NCI-H2081 treated with DMSO at 0.1 percent for 48 hours (cell line): ENCODE results near the gene TRAF5.
"Not testable (repeated sequence)": the region's sequence is repeated elsewhere in the genome, so short reads cannot be mapped to it uniquely, and the experiment has no call there.

Experiments used
- DNase-seq: peaks from one replicate; lab custom pipeline; 2025; lab: John Stamatoyannopoulos, UW

Gene TRAF5

DNA sequence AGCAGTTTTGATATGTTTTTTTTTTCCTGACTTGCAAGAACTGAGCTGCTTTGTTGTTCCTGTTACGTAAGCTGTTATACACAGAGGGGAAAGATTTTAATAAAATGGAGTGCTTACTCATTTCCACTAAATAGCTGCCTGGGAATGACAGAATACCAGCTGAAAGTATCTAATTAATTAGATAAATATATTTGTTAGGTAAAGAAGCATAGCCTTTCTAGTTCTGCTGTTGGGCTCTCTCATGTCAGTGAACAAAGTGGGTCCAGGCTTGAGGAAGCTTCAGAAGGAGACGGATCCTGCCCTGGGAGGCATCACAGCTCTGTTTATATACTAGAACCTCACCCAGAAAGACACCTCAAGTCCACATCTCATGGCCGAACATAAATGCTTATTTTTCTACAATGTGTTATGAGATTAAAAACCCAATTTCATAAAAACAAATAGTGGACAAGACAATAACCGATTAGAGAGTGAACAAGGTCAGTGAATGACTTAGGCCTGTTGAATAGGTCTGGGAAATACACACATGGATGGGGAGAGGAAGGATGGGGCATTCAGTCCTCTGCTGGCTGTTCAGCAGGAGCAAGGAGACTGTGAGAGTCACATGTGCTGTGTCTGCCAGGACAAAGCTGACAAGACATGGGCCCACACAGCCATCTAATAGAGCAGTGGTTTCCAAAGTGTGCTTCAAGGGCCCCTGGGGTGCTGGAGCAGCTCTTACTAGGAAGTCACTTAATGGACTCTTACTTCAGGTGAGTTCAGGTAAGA, 20.6 kb downstream of the TRAF5 start:
- DNase-seq = no peak

DNA sequence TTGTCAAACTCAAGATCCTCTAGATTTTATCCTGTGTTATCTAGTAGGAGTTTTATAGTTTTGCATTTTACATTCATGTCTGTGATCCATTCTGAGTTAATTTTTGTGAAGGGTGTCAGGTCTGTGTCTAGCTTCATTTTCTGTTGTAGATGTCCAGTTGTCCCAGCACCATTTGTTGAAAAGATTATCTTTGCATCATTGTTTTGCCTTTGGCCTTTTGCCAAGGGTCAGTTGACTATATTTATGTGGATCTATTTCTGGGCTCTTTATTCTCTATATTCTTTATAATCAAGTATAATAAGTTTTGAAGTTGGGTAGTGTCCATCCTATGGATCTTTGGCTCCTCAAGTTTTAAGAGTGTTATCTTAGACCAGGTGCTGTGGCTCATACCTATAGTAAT, 21.9 kb downstream of the TRAF5 start:
- DNase-seq = no peak

DNA sequence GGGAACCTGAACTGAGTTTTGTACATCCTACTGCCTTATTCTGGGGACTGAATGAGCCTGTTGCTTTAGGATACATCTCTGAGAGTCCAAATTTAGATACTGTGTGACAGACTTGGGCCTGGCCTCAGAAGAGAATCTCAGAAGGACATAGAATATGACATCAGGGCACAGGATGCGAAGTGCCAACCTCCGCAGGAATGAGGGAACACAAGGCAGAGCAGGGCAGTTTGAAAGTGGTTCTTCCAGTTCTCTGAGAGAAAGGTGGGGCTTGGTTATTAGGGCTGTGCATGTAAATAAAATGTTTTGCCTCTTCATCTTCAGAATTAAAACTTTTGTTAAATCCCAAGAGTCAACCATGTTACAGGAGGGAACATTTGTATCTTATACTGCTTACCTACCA, 23.1 kb downstream of the TRAF5 start:
- DNase-seq = no peak

DNA sequence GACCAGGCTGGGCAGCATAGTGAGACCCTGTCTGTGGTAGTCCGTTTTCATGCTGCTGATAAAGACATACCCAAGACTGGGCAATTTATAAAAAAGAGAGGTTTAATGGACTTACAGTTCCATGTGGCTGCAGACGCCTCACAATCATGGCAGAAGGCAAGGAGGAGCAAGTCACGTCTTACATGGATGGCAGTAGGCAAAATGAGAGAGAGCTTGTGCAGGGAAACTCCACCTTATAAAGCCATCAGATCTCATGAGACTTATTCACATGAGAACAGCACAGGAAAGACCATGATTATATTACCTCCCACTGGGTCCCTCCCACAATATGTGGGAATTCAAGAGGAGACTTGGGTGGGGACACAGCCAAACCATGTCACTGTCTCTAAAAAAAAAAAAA, 25.4 kb downstream of the TRAF5 start:
- not testable (repeated sequence) for DNase-seq

DNA sequence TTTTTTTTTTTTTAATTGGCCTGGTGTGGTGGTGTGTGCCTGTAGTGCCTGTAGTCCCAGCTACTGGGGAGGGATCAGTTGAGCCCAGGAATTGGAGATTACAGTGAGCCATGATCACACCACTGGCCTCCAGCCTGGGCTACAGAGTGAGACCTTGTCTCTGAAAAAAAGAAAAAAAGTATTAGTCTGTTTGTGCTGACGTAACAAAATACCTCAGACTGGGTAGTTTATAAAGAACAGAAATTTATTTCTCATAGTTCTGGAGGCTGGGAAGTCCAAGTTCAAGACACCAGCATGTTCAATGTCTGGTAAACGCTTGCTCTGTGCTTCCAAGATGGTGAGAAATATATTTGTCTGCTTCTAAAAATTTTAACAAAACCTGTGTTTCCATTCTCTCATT, 25.8 kb downstream of the TRAF5 start:
- DNase-seq = no peak

DNA sequence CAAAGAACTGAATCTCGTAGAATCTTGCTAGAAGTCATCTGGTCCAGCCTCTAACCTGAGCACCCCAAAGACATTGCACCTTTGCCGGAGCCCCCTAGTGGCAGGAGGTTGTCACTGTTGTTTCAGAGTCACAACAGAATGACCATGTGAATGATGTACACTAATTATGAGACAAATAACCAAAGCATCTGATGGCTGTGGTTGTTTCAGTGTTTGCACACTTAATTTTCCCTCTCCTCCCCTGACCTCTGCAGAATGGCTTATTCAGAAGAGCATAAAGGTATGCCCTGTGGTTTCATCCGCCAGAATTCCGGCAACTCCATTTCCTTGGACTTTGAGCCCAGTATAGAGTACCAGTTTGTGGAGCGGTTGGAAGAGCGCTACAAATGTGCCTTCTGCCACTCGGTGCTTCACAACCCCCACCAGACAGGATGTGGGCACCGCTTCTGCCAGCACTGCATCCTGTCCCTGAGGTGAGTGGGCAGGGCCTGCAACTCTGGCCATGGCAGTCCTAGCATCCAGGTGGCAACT, 26.4 kb downstream of the TRAF5 start:
- DNase-seq = no peak

DNA sequence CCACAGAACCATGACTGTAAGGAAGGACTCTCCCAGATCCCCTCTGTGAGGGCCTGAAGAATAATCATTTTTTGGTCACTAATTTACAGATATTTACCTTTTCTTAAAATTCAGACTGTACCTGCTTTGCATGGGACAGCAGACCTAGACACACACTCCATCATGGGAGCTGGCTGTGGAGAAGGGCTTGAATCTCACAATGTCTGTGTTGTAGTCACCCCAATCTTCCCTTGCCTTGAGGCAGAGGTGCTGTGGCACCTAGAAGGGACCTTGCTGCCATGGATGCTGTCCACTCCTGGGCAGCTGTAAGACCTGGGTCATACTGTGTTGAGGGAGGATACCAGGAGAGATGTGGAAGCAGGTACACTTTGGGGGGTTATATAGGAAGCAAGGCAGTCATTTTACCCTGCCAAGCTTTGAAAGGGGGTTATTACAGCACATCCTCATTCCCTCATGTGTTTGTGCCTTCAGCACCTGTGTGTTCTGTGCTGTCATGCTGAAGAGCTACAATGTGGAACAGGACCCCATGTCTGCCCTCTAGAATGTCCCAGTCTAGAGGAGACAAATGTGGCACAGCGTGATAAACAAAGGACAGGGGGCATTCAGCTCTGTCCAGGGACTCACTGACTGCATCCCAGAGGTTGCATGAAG, 27.1 kb downstream of the TRAF5 start:
- DNase-seq = no peak

DNA sequence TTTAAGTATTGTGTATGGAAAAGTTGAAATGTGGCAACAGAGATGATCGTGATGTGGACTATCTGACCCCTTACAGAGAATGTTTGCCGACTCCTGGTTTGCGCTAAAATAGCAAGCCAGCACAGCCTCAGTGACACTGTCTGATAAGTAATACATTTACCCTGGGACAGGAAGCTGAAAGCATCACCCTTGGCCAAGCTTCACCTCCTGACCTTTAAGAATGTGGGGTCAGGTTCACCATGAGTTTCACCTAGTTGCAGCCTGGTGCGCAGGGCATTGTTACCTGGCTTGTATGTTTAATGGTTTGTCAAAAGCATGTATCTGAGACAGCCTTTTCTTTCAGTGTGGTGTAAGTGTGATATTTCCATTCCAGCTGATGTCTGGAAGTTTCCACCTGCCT, 29.2 kb downstream of the TRAF5 start:
- no peak for DNase-seq

DNA sequence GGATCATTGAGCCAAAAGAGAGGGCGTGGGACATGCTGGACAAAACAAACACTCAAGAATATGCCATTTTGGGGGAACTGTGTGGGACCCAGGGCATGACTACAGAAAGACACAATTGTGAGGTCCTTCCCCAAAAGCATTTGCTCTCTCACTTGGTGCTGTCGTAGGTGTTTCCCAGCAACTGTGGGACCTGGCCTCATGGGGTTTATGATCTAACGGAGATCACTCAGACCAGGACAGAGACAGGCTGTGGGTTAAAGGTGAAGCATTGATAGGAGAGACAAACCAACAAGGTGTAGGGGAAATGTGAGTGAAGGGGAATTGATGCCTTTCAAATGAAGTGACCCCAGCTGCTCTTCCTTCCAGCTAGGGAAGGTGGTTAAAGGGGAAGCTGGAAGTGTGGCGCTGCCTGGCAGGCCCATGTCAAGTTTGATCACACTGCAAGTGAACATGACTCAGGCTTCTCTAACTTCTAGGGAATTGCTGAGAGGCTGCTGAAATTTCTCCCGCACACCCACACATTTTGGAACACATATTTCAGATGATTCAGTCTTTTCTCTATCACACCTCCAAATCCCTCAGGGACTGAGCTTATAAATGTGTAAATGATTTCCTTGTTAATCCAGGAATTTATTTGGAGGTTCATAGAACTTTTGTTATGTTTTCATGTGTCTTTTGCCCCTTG, 30.2 kb downstream of the TRAF5 start:
- DNase-seq = no peak

DNA sequence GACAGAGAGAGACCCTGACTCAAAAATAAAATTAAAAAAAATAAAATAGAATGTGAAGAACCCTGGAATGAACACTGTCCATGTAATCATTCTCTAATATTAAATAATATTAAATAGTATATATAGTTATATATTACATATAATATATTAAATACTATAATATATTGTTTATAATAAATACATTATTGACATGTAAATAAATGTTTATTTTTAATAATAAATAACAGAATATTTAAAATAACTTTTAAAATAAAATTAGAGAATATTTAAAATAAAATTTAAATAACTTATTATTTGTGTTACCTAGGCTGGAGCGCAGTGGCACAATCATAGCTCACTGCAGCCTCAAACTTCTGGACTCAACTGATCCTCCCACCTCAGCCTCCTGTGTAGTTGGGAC, 32.1 kb downstream of the TRAF5 start:
- DNase-seq = no peak

DNA sequence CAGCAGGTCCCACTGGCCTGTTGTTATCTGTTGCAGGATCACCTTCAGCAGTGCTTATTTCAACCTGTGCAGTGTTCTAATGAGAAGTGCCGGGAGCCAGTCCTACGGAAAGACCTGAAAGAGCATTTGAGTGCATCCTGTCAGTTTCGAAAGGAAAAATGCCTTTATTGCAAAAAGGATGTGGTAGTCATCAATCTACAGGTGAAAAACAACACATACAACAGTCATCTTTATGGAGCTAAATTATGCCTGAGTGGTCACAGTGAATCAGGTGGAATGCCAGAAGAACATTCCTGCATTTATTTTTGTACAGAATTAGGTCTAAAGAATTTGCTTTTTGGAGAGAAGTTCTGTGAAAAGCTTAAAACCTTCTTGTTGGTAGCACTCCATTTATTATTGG, 33.2 kb downstream of the TRAF5 start:
- no peak for DNase-seq

DNA sequence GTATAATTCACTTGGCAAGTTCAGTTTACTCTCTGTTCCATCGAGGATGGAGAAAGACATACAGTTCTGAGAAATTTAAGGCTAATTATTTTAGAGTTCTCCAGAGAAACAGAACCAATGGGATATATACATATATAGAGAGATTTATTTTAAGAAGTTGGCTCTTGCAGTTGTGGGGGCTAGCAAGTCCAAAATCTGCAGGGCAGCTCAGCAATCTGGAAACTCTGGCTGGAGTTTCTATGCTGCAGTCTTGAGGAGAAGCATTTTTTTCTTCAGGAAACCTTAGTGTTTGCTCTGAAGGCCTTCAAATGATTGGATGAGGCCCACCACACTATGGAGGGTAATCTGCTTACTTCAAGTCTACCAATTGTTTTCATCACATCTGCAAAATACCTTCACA, 34.6 kb downstream of the TRAF5 start:
- no peak for DNase-seq

DNA sequence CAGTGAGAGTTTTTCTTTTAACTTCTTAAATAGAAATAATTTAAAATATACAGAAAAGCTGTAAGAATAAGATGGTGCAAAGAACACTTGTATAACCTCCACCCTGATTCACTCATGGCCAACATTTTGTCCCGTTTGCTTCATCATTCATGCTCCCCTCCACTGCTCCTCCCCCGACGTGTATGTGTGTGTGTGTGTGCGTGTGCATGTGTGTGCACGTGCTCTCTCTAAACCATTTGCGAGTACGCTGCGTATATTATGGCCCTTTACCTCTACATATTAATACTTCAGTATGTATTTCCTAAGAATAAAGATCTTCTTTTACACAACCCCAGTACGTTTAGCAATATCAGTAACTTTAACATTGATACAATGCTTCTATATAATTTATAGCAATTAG, 43.0 kb downstream of the TRAF5 start:
- DNase-seq = no peak

DNA sequence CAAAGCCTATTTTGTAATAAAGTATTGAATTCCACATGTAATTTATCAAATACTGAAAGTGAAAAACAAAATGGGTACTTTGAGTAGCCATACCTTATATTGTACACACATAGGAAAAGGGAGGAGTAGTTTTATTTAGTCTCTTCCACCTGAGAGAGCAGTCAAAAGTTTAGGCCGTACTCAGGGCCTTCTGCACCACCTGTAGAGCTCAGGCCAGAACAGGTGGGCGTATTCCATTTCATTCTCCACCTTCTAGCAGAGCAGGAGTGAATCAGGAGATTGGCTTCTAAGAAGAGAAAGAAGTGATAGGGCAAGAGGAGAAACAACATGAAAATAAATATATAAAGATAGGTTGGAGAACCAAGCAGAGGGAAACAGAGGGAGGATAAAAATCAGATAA, 44.0 kb downstream of the TRAF5 start:
- DNase-seq = no peak

DNA sequence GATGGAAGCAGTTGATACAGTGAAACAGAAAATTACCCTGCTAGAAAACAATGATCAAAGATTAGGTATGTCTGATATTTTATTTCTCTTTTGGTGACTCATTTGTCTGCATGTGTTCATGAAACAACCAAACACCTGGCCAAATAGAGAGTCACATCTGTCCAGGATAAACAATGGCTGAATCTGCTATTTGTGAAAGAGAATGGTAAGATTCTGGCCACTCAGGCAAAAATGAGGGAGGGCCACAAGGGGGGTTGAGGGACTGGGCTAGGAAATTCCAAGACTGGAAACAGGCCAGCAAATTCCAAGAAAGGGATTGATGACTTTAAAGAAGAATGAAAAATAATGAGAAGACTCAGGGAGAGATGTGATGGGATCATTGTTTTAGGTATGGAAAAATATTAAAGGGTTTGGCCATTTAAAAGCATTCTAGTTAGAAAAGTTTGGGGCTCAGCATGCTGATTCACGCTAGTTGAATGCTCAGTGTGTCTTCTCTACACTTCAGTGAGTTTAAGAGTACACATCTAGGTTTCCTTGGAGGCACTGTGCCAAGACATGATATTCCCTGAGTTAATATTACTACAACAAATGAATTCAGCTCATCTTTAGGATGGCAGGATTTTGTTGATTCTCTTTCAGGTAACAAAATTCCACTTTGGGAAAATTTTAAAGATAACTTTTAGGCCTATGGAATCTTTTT, 44.9 kb downstream of the TRAF5 start:
- no peak for DNase-seq

DNA sequence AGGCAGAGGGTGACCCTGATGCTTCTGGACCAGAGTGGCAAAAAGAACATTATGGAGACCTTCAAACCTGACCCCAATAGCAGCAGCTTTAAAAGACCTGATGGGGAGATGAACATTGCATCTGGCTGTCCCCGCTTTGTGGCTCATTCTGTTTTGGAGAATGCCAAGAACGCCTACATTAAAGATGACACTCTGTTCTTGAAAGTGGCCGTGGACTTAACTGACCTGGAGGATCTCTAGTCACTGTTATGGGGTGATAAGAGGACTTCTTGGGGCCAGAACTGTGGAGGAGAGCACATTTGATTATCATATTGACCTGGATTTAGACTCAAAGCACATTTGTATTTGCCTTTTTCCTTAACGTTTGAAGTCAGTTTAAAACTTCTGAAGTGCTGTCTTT, 45.8 kb downstream of the TRAF5 start:
- DNase-seq = no peak

DNA sequence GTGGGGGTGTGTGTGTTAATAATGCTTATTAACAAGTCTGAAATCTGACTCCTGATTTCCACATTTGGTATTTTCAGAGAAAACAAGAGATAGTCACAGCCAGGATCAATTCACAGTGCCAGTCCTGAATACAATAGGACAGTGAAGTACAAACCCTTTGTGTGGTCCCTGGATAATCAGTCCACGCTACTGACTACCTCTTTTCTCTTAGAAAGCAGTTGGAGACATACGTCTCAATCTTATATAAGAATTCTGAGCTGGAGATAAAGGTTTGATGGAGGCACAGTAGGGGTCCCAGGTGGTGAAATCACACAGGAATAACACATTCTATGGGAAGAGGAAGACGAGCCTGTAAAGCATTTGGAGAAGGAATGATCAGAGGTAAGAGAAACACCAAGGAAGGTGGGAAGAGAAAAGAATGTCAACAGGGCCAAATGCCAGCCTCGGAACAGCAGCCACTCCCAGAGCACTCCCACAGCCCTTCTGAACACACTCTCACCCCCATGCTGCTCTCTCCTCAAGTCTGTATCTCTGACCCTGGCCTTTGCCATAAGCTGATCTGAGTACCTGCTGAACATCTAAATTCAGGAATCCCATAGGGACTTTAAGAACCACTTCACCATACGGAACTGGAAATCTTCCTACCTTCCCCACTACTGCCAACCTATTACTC, 48.6 kb downstream of the TRAF5 start:
- DNase-seq = no peak

DNA sequence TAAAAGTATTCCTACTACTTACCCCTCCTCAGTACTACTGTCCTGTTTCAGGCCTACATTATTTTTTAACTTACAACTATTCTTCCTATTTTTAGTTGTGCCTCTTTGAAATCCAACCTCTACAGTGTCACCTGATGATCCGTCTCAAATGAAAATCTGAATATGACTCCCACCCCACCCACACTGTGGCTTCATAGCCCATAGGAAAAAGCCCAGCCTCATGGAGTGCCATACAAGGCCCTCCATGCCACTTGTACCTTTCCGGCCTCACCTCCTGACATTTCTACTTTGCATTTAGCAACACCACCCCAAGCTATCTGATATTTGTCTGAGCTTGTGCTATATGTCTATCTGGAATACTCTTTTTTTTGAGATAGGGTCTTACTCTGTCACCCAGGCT, 49.3 kb downstream of the TRAF5 start:
- no peak for DNase-seq

DNA sequence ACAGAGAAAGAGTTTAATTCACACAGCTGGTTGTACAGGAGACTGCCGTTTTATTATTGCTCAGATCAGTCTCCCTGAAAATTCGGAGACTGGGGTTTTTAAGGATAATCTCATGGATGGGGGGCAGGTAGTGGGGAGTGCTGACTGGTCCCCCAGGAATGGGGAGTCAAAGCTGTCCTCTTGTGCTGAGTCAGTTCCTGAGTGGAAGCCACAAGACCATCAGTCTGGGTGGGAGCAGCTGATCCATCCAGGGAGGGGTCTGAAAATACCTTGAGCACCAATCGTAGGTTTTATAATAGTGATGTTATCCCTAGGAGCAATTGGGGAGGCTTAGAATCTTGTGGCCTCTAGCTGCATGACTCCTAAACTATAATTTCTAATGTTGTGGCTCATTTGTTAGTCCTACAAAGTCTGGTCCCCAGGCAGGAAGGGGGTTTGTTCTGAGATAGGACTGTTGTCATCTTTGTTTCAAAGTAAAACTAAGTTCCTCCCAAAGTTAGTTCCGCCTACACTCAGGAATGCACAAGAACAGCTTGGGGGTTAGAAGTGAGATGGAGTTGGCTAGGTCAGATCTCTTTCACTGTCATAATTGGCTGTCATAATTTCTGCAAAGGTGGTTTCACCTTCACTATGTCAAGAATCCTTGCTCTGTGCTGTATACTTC, 50.3 kb downstream of the TRAF5 start:
- no peak for DNase-seq

DNA sequence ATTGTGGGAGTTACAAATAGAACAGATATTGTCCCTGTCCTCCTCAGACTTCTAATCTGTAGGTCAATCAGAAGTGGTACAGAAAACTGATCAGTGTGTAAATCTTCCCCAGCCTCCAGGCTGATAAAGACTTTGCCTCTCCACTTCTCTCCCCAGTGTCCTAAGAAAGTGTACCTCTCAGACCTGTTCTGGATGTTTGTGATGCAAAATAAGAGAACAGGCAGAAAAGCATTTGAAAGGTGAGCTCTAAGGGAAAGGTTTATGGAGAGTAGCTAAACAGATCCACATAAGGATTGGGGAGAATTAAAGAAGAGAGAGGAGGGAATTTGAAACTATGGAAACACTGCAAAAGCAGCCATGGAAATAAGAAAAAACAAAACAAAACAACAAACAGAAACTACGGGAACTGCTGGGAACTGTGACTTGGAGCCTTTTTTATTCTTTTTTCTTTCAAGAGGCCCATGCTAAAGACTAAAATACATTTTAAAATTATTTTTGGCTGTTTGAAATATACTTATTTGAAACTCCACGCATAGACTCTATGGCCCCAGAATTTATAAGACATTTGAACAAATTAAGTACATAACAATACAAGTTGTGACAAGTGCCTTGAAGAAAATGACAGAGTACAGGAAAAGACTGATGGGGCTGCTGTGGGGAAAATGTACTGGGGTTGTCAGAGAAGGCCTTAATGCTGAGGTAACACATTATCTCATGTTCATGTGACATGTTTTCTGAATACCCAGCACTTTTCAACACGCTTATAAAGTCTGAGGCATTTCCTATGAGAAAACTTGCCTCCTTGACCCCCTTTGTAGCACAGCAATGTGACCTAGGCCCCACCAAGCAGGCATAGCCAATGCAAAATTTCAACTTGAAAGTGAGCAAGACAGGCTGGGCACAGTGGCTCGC, 51.2 kb downstream of the TRAF5 start:
- DNase-seq = no peak
